Heart right ventricle (tissue), 16 donors: ENCODE data around the gene PDZD2. TPM values are rescaled to one million over a fixed set of nuclear protein-coding genes. Genes with fewer than 3 reads are reported as not detected.
A peak's percentile ranks its signal among the peaks of the same experiment; 100 is the strongest.

Experiments
- ATAC-seq, 8 donors: fragments of 200-7000 bp; cut with Tn5 transposase; one replicate each; pipeline ENCODE4 v1.9.1; 2020; ENCODE audit warnings: mild to moderate bottlenecking in 8 of 8, moderate library complexity in 8 of 8, moderate number of reproducible peaks in 1 of 8
- DNase-seq, 2 donors: peaks; one replicate each; pipeline ENCODE4 v3.0.0-alpha.2; 2020
- H3K27ac ChIP-seq, 10 donors: fragments of 200-600 bp; sonication (generic) in 2 of 10; one replicate each; pipeline versions ENCODE4 v1.5.0 to v1.8.0; 2020 to 2022; ENCODE audit warnings: mild to moderate bottlenecking in 3 of 10
- H3K27me3 ChIP-seq, 7 donors: fragments of 200-600 bp; one replicate each; pipeline ENCODE4 v1.8.0; 2021 to 2022; ENCODE audit warnings: mild to moderate bottlenecking in 2 of 7
- H3K36me3 ChIP-seq, 9 donors: fragments of 200-600 bp; sonication (generic) in 1 of 9; one replicate each; pipeline versions ENCODE4 v1.5.0 to v1.8.0; 2020 to 2022; ENCODE audit warnings: mild to moderate bottlenecking in 2 of 9
- H3K4me1 ChIP-seq, 9 donors: fragments of 200-600 bp; sonication (generic) in 1 of 9; one replicate each; pipeline versions ENCODE4 v1.5.0 to v1.8.0; 2020 to 2022; ENCODE audit warnings: mild to moderate bottlenecking in 4 of 9
- H3K4me3 ChIP-seq, 10 donors: fragments of 200-600 bp; sonication (generic) in 2 of 10; one replicate each; pipeline versions ENCODE4 v1.5.0 to v1.8.0; 2020 to 2022; ENCODE audit warnings: mild to moderate bottlenecking in 7 of 10, moderate library complexity in 2 of 10
- H3K9me3 ChIP-seq, 11 donors: fragments of 200-600 bp in 10 of 11; sonication (generic) in 2 of 11; one replicate each; pipeline versions ENCODE4 v1.5.0 to v1.8.0; 2013 to 2022; ENCODE audit warnings: mild to moderate bottlenecking in 2 of 11, control low read depth in 1 of 11, moderate library complexity in 1 of 11
- CTCF ChIP-seq, 9 donors: fragments of 200-600 bp; sonication (generic) in 2 of 9; IDR thresholded peaks; one replicate each; pipeline versions ENCODE4 v1.5.0 to v1.8.0; 2021 to 2022; ENCODE audit warnings: antibody characterized with exemption in 9 of 9, mild to moderate bottlenecking in 5 of 9, moderate library complexity in 1 of 9
- WGBS, 2 donors: extraction: QIAGEN DNeasy Blood & Tissue Kit; methylation state at CpG; one replicate each; pipeline ENCODE4 v1.1.7; 2013; ENCODE audit warnings: inconsistent platforms in 1 of 2; 5-methylcytosine and 5-hydroxymethylcytosine counted together
- intact Hi-C, 10 donors: fragments of 100-400 bp; cut with DNase I; formaldehyde crosslinking; loops; one replicate each; pipeline versions ENCODE4 v1.11.1 to v1.14.2; 2022
- polyA plus RNA-seq, 2 donors: library from polyadenylated mRNA; stranded (reverse); fragments of 200-250 nt; gene quantifications; one replicate each; pipeline ENCODE4 v1.2.3, GENCODE V29; 2013
- total RNA-seq, 10 donors: library from RNA; stranded (reverse); fragmentation: NEBNext Ultra II Directional in 3 of 10; extraction: Animal tissue kit (Norgen Biotek cat#: 25700) in 3 of 10; gene quantifications; one replicate each; pipeline versions ENCODE4 v1.2.1 to v1.2.4, GENCODE V29; 2021 to 2023
- donor health status: Arrhythmogenic right ventricular cardiomyopathy.
- donor health status: ischemic (EF 13 %, LVEDD 7.1; RV severe dilation, severe dysfunction).
- donor health status: healthy with polysubstance abuse.
- donor health status: DM: no; HTN: yes; CAD: no.
- donor health status: DM: no; HTN: no; CAD: no.
- donor health status: ischemic (EF 25% LVEDD 6.9; RV normal size, moderate dysfunction).
- donor health status: ischemic (EF 25% LVEDD 5.7; RV mildly dilated, moderate dysfunction).
- donor health status: healthy.
- donor health status: DM: yes; HTN: yes; CAD: no.
- donor health status: Ischemic cardiomyopathy.
- donor health status: ischemic (EF 35%, LVEDD 5.7; RV mildly dilated, moderate dysfunction).
- donor health status: nonischemic (EF 11% LVEDD 7.7; RV severe dilation, severe dysfunction).
- donor health status: DM: yes; HTN: yes; CAD: no.
- donor health status: PGD.
- donor health status: ischemic (EF 29% LVEDD 5.4; RV normal size, mild dysfunction).
- donor health status: nonischemic (EF 23%, LVEDD 6.1; RV moderate dilation, normal function).

The PDZD2 gene
- total and polyA plus RNA-seq, 12 donors: 9.0 to 117 (median 82.5) TPM

GRCh38 chr5:32100691-32101302, 461.9 kb downstream of the PDZD2 start:
- Histone ChIP-seq H3K36me3 (peaks cover 0 to 97% (median 47%) of the 10 kb centered on the region in 9 donors), H3K4me3 (no peak overlapping the region), H3K27me3 (no peaks in the 10 kb centered on the region), H3K27ac (peak overlapping the region in 5 of 10 donors; percentile 34 to 77 (median 70)), H3K9me3 (no peaks in the 10 kb centered on the region), H3K4me1 (peaks cover 9 to 43% (median 31%) of the 10 kb centered on the region in 9 donors)
- no peak for TF ChIP-seq CTCF (IDR thresholded peaks at IDR 0.05)
- DNase-seq: no peak
- WGBS, 2 donors: 86 to 88% methylated on average over 8 of the region's 8 CpGs
- intact Hi-C loops: loop anchor here in 2 of 10 donors (5.0 to 10.0 kb wide), 2 partner anchors 72 to 484 kb away; partner anchors contain the start of genes GOLPH3 (in 1 of the 2) and SUB1 (in 1 of the 2)
- ATAC-seq: no peak

GRCh38 chr5:32102254-32102986, 463.5 kb downstream of the PDZD2 start:
- Histone ChIP-seq H3K9me3 (no peaks in the 10 kb centered on the region), H3K4me3 (no peak overlapping the region), H3K27ac (no peak overlapping the region), H3K36me3 (peaks cover 0 to 100% (median 52%) of the 10 kb centered on the region in 9 donors), H3K27me3 (no peaks in the 10 kb centered on the region), H3K4me1 (peaks cover 9 to 36% (median 30%) of the 10 kb centered on the region in 9 donors)
- ATAC-seq (no peak), DNase-seq (no peak)
- WGBS, 2 donors: 88% methylated on average over 12 of the region's 12 CpGs
- intact Hi-C loops: loop anchor here in 2 of 10 donors (5.0 to 10.0 kb wide), 2 partner anchors 70 to 482 kb away; partner anchors contain the start of genes GOLPH3 (in 1 of the 2) and SUB1 (in 1 of the 2)
- no peak for TF ChIP-seq CTCF (IDR thresholded peaks at IDR 0.05)

- Histone ChIP-seq H3K9me3 (no peaks in the 10 kb centered on the region), H3K4me1 (peaks cover 5 to 25% (median 19%) of the 10 kb centered on the region in 9 donors), H3K27me3 (no peaks in the 10 kb centered on the region), H3K36me3 (peaks cover 0 to 100% (median 63%) of the 10 kb centered on the region in 9 donors), H3K27ac (no peak overlapping the region), H3K4me3 (no peak overlapping the region)
- TF ChIP-seq CTCF (IDR thresholded peaks at IDR 0.05): no peak
- intact Hi-C loops: loop anchor here in 2 of 10 donors (5.0 to 10.0 kb wide), 2 partner anchors 69 to 481 kb away; partner anchors contain the start of genes GOLPH3 (in 1 of the 2) and SUB1 (in 1 of the 2)
- ATAC-seq: no peak
- no peak for DNase-seq
- 96% methylated on average over 12 of the region's 12 CpGs for WGBS, 2 donors
These were observed 464.6 kb downstream of the PDZD2 start for GRCh38 chr5:32103521-32103920.

GRCh38 chr5:32107291-32107690, 468.4 kb downstream of the PDZD2 start:
- WGBS, 2 donors: 96 to 97% methylated on average over 4 of the region's 4 CpGs
- no peak overlapping the region for H3K4me3 ChIP-seq
- no peaks in the 10 kb centered on the region for H3K4me1 ChIP-seq
- H3K36me3 ChIP-seq: peaks cover 0 to 100% (median 69%) of the 10 kb centered on the region in 9 donors
- no peaks in the 10 kb centered on the region for H3K9me3 ChIP-seq
- no peaks in the 10 kb centered on the region for H3K27me3 ChIP-seq
- intact Hi-C loops: loop anchor here in 1 of 10 donors (10.0 kb wide), 1 partner anchor 478 kb away; the partner anchor contains the start of gene SUB1
- H3K27ac ChIP-seq: peak overlapping the region in 1 of 10 donors; percentile 1
- ATAC-seq (no peak), DNase-seq (no peak)
- no peak for TF ChIP-seq CTCF (IDR thresholded peaks at IDR 0.05)
